HG02588 (cell line): Measurements from ENCODE around the gene PDZD7.

Experiments
- ATAC-seq: cut with Tn5 transposase; IDR thresholded peaks from one replicate; pipeline ENCODE4 v1.9.1; 2021; ENCODE audit warnings: mild to moderate bottlenecking, moderate library complexity; ENCODE audit not compliant: unreplicated experiment

PDZD7 gene

GRCh38 chr10:101020427-101021075 is 10.4 kb downstream of the PDZD7 start:
- ATAC-seq = no peak

GRCh38 chr10:101019440-101019703 is 11.6 kb downstream of the PDZD7 start:
- no peak for ATAC-seq

DNA sequence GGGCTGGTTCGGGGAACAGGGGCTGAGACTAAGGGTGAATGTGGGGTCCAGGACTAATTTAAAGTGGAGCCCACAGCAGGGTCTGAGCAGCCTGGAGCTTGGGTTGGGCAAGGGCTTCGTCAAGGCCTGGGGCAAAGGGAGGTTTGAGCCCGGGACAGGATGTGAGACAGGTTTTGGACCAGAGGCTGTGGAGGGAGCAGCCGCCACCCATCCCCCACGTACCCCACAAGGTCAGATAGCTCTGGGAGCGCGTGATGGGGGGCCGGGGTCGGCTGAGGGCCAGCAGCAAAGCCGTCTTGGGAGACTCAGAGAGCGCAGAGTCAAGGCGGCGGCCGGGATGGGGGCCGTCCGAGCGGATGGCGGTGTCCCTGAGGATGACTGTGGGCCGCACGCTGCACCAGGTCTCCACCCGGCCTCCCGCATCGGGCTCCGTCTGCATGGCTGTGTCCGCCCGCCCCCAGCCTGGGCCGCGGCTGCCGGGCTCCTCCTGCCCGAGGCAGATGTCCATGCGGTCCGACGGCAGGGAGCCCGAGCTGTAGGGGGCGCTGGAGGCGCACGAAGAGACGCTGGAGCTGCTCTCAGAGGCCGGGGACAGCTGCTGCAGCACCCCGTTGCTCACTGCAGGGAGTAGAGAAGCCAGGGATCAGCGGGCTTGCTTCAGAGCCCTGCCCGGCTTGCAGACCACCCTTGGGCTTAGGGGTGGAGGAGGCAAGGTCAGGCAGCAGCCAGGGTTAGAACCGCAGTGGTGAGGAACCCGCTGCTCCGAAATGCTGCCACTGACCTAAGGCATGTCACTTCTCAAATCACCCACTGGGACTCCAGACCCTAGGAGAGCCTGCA is 12.1 kb downstream of the PDZD7 start:
- no peak for ATAC-seq

DNA sequence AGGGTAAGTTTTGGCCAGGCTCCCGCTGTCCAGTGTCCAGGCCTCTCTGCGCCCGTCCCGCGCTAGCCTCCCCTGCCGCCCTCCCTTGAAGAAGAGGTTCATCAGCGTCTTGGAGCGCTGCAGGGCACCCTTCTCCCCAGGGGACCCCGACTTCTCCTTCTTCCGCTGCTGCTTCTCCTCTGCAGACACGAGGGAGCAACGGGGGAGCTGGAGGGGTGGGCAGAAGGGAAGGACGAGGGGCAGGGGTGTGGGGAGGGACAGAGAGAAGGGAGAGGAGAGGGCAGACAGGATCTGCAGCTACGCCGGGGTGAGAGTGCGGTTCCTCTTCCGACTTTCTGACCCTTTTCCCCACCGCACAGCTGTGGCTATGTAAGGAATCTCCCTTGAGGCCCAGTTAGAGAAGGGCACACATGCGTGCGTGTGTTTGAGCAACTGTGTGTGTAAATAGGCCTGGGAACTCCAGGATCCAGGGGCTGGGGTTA is 12.8 kb downstream of the PDZD7 start:
- no peak for ATAC-seq

DNA sequence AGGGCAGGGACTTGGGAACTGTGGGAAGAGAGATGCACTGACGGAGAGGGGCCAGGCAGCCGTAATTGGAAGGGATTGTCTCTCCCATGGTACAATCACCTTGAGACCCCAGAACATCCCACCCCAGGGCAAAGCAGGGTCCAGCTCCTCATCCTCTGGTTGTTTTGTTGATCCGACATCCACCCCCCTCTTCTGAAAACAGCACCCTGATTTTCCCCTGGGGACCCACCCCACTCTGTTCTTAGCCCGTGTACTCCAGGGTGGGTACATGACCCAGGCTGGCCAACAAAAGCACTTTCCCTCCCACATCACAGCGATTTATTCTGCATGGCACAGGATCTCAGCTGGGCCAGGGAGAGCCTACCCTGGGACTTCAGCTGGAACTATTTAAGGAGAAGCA is 14.1 kb downstream of the PDZD7 start:
- no peak for ATAC-seq

DNA sequence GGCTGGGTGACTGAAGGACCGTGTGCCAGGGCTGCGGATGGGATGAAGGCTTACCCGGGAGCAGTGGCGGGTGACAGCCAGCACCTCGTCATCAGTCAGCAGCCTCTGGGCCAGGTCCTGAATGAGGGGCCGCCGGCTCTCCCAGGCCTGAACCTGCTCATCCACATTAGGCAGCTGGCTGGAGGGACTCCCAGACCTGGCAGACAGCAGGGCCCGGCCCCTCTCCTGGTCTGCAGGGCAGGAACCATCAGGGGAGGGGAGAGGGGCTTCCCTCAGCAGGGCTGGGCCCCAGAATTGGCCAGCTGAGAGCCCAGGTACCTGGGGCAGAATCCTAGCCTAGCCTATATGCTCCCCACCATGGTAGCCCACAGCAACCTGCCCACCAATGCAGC is 15.4 kb downstream of the PDZD7 start:
- no peak for ATAC-seq

DNA sequence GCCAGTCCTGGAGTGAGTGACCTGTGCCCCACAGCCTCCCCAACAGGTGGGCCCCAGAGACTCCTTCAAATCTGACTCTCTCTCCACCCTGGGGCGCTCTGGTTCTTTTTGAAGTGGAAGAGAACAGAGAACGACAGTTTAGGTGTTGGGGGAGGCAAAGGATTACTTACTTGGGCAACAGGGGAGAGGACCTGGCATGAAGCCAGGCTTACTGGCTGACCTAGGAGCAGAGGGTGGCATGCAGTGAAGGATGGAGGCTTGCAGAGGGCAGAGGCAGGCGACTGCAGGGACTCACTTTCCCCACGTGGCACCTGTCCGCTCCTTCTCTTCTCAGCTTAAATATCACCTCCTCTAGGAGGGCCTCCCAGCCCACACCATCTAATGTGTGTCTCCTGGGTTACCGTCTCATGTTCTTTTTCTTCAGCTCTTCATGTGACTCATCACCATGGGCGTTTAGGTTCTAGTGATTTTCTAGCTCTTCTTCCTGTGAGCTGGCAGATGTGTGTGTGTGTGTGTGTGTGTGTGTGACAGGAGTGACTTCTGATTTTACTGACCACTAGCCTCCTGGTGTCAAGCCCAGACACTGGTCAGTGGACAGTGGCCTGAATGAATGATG is 15.9 kb downstream of the PDZD7 start:
- ATAC-seq = no peak

- ATAC-seq = peak; percentile 40
These were observed 16.6 kb downstream of the PDZD7 start for GRCh38 chr10:101014230-101014884.

DNA sequence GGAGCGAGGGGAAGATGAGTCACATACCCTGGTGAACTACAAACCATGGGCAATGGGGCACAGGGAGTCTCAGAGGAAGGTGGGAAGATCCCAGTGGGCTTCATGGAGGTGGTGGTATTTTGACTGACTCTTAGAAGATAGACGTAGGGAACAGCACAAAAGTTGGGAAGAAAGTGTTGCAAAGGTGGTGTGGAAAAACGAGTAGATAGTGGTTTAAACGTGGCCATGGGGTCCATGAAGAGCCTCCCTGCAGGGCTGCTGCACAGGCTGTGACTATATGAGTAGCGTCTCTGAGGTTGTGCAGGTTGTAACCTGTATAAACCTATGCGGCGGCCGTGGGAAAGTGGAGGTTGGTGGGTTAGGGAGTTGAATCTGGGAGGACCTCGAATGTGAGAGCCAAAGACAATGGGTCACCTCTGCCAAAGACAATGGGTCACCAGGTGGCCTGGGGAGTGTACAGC is 17.5 kb downstream of the PDZD7 start:
- ATAC-seq = no peak

GRCh38 chr10:101012525-101013364 is 18.2 kb downstream of the PDZD7 start:
- ATAC-seq = no peak

GRCh38 chr10:101011517-101012423 is 19.2 kb downstream of the PDZD7 start:
- no peak for ATAC-seq

- ATAC-seq = no peak
These were observed 20.6 kb downstream of the PDZD7 start for GRCh38 chr10:101010329-101010728.

DNA sequence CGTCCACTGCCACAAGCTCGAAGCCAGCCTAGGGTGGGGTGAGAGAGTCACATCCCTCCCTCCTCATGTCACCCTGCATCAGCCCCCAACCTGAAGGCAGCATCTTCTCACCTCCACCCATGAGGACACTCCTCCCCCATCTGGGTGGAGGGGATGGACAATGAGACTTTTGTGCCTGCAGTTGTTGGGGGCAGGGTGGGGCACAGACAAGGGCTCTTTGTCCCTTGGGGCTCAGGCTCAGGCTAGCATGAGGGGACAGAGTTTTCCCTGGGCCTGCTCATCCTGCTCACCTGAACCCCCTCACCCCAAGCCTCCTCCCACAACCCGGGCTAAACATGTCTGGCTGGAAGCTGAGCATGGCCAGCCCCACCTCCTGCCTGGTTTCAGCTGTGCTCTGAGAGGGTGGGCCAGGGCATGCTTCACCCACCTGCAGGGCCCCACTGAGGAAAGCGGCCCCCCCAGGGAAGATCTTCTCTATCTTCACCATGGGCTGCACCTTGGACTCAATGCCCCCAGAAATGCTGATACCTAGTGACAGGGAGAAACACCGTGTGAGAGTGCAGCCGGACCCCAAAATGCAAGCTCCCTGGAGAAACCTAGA is 22.0 kb downstream of the PDZD7 start:
- no peak for ATAC-seq

DNA sequence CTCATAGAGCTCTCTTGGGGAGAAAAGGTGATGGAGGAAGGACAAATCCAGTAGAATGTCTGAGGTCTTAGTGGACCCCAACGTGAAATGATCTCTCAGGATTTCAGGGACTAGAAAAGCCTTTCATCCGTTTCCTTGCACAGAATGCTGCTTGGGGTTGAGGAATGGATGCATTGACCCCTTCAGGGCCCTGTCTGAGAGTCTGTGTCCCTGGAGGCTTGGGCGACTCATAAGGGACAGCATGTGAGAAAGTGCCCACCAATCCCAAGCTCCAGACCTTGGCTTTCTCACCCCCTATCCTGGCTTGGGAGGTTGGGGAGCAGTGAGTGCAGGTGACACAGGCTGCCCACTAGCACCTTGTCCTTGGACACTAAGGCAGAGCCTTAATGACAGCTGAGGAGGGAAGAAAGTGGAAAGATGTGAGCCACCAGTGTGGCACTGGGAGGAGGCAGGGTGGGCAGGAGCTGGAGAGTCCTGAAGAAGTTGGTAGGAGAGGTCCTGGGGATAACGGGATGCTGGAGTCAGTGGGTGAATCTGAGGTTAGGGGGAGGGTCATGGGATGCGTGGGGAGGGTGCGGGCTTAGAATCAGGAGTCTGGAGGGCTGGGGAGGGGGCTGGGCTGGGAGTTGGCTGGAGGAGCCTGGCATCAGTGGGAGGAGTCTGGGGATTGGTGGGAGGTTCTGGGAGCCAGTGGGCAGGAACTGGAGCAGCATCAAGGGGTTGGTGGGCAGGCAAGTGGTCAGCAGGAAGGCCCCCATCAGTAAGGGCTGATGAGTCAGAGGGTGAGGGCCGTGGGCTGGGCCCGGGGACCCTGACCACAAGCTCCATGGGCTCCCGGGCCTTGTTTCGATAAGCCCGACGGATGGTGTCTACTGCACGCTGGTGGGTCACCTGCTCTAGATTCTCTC is 22.8 kb downstream of the PDZD7 start:
- ATAC-seq = no peak

GRCh38 chr10:101007099-101007711 is 23.7 kb downstream of the PDZD7 start:
- no peak for ATAC-seq

DNA sequence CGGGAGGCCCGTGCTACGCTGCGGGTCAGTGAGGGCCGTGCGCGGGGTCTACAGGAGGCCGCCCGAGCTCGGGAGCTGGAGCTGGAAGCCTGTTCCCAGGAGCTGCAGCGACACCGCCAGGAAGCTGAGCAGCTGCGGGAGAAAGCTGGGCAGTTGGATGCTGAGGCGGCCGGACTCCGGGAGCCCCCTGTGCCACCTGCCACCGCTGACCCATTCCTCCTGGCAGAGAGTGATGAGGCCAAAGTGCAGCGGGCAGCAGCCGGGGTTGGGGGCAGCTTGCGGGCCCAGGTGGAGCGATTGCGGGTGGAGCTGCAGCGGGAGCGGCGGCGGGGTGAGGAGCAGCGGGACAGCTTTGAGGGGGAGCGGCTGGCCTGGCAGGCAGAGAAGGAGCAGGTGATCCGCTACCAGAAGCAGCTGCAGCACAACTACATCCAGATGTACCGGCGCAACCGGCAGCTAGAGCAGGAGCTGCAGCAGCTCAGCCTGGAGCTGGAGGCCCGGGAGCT is 24.3 kb downstream of the PDZD7 start:
- ATAC-seq = no peak

- ATAC-seq = no peak
These were observed 24.9 kb downstream of the PDZD7 start for GRCh38 chr10:101005869-101006567.
